GM13976 (cell line): ENCODE data around the gene PPP1R27.
"Not testable (repeated sequence)": the region's sequence is repeated elsewhere in the genome, so short reads cannot be mapped to it uniquely, and the experiment has no call there.

ENCODE experiments used
- DNase-seq: peaks from one replicate; pipeline ENCODE4 v3.0.0; 2012; ENCODE audit warnings: low spot score
- CTCF ChIP-seq: IDR thresholded peaks from 2 replicates; pipeline ENCODE4 v1.5.1; 2012; ENCODE audit warnings: borderline replicate concordance, mild to moderate bottlenecking; ENCODE audit not compliant: insufficient read depth; ENCODE audit errors: extremely low read depth, missing control alignments, control extremely low read depth
- in situ Hi-C: fragments of 300-500 bp; cut with MboI; formaldehyde crosslinking; loops from one replicate; pipeline ENCODE4 v1.12.0; 2022; ENCODE audit warnings: low sequenced_read_pairs, mixed read lengths, inconsistent platforms; ENCODE audit not compliant: unreplicated experiment

Gene PPP1R27

GRCh38 chr17:81841866-81842265 is 7.0 kb upstream of the PPP1R27 start:
- no peak for TF ChIP-seq CTCF
- in situ Hi-C loops = no loop called here

DNA sequence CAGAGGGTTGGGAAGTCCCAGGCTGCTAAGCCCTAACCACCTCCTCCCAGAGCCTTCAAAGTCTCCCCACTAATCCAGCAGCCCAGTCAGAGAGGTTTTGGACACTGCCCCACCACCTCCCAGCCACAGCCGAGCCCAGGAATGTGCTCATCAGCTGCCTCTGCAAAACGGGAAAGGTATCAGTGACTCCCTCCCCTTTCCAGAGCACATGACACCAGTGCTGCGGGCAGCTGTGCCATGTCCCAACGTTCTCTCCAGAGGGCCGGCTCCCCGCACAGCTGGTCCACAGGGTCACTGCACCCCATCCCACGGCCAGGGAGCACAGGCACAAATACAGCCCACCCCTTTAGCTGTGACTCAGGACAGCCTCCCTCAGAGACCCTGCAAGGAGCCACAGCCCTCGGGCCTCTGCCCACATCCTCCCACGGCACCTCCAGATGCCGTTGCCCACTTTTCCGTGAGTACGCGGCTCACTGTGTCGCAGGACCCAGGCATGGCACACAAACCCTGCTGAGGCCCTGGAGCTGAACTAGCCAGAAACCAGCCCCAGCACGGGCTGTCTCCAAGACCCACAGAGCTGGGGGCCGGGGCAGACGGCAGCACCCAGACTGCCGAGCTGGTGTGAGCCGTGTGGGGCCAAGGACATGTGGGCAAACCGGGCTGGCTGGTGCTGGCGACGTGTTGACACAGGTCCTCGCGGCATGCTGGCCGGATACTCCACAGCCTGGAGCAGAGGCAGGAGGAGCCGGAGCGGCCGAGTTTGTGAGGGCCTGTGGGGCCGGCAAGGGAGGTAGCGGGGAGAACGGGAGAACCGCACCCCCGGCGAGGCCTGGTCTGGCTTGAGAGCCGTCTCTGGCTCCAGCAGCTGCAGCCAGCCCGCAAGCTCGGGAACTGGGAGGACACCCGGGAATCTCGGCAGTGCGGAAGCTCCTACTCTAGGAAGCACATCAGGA is 6.3 kb upstream of the PPP1R27 start:
- in situ Hi-C loops = no loop called here
- DNase-seq = no peak

More at GRCh38 chr17:81841866-81842265, 7.0 kb upstream of the PPP1R27 start:
- no peak for DNase-seq

DNA sequence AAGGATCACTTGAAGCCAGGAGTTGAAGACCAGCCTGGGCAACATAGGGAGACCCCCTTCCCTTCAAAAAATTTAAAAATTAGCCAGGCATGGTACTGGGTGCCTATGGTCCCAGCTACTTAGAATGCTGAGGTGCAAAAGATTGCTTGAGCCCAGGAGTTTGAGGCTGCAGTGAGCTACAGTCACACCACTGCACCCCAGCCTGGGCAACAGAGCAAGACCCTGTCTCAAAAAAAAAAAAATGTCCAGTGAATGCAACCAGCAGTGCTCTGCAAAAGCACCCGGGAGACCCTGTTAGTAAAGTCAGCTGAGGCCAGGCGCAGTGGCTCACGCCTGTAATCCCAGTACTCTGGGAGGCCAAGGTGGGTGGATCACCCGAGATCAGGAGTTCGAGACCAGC is 5.2 kb upstream of the PPP1R27 start:
- in situ Hi-C loops, DNase-seq: not testable (repeated sequence)

More for the DNA sequence above, 6.3 kb upstream of the PPP1R27 start:
- no peak for TF ChIP-seq CTCF

GRCh38 chr17:81839301-81839700 is 4.5 kb upstream of the PPP1R27 start:
- TF ChIP-seq CTCF = no peak
- in situ Hi-C loops = no loop called here
- no peak for DNase-seq

- no peak for TF ChIP-seq CTCF
- in situ Hi-C loops = no loop called here
- DNase-seq = no peak
Observed at GRCh38 chr17:81838753-81839255, 4.0 kb upstream of the PPP1R27 start.

- in situ Hi-C loops = no loop called here
- TF ChIP-seq CTCF = no peak
- no peak for DNase-seq
Observed at GRCh38 chr17:81837641-81838040, 2.8 kb upstream of the PPP1R27 start.
